ENCODE data around the gene ACSS1.

GRCh38 chr20:24981282-24981681 is 76.7 kb downstream of the ACSS1 start:
- TF ChIP-seq CTCF (IDR thresholded peaks at IDR 0.05) (no peak), EZH2phosphoT487 (IDR thresholded peaks at IDR 0.05) (no peak), EZH2 (IDR thresholded peaks at IDR 0.05) (no peak)

Data from neural progenitor cell (in vitro differentiated cells).